HepG2 (cell line): ENCODE measurements around the gene THAP9. TPM values are rescaled to one million over a fixed set of nuclear protein-coding genes. Genes with fewer than 3 reads are reported as not detected.
A peak's percentile ranks its signal among the peaks of the same experiment; 100 is the strongest.

Experiments
- GZF1 ChIP-seq: sonication (generic); formaldehyde crosslinking; IDR thresholded peaks from 2 replicates; pipeline ENCODE4 v1.5.1; 2020; ENCODE audit warnings: mild to moderate bottlenecking, missing genetic modification reagents
- HNRNPL ChIP-seq: fragments of 200-400 bp; formaldehyde crosslinking; IDR thresholded peaks from 2 replicates; pipeline ENCODE4 v1.6.1; 2017; ENCODE audit warnings: mild to moderate bottlenecking, low read depth, low read length
- IRX3 ChIP-seq: sonication (generic); formaldehyde crosslinking; IDR thresholded peaks from 2 replicates; pipeline ENCODE4 v1.8.1; 2023; ENCODE audit warnings: mild to moderate bottlenecking, low read depth, missing genetic modification reagents, borderline replicate concordance
- KDM1A ChIP-seq: IDR thresholded peaks from 2 replicates; pipeline ENCODE4 v1.6.1; 2016; ENCODE audit warnings: missing compliant biosample characterization
- MAFK ChIP-seq, 2 experiments: IDR thresholded peaks in 1 of 2; conservative IDR thresholded peaks in 1 of 2; 2 replicates each; pipeline ENCODE4 v1.6.1; 2011; ENCODE audit warnings: improper control_type of control experiment in 2 of 2, low read length in 2 of 2
- MATR3 ChIP-seq: sonication (generic); formaldehyde crosslinking; IDR thresholded peaks from 2 replicates; pipeline ENCODE4 v1.4.0; 2020; ENCODE audit warnings: missing genetic modification reagents
- REL ChIP-seq: sonication (generic); formaldehyde crosslinking; conservative IDR thresholded peaks from 2 replicates; pipeline ENCODE4 v1.8.0; 2022; ENCODE audit warnings: mild to moderate bottlenecking, missing genetic modification reagents, moderate library complexity
- SALL2 ChIP-seq: sonication (generic); formaldehyde crosslinking; IDR thresholded peaks from 2 replicates; pipeline ENCODE4 v1.8.1; 2023; ENCODE audit warnings: mild to moderate bottlenecking, missing genetic modification reagents, inconsistent platforms
- WIZ ChIP-seq: sonication (generic); formaldehyde crosslinking; IDR thresholded peaks from 2 replicates; pipeline ENCODE4 v1.5.1; 2020; ENCODE audit warnings: mild to moderate bottlenecking, missing genetic modification reagents
- ZNF766 ChIP-seq: sonication (generic); formaldehyde crosslinking; IDR thresholded peaks from 2 replicates; pipeline ENCODE4 v1.5.0; 2020; ENCODE audit warnings: missing genetic modification reagents, borderline replicate concordance
- ZSCAN29 ChIP-seq: sonication (generic); formaldehyde crosslinking; conservative IDR thresholded peaks from 2 replicates; pipeline ENCODE4 v1.4.0; 2020; ENCODE audit warnings: mild to moderate bottlenecking, missing genetic modification reagents
- polyA plus RNA-seq, 8 experiments: library from polyadenylated mRNA; depleted of rRNA in 3 of 8; stranded (reverse) in 7 of 8; unstranded in 1 of 8; fragments of >200 nt; fragmentation: Illumina TruSeq in 4 of 8; extraction: Trizol in 4 of 8; gene quantifications; 2 replicates each; pipeline versions ENCODE4 v1.2.1 to v1.2.3, GENCODE V29; 2011 to 2016; ENCODE audit warnings: low read depth in 4 of 8, missing spikeins in 1 of 8, mixed read lengths in 1 of 8; ENCODE audit not compliant: insufficient read depth in 1 of 8
- total RNA-seq, 5 experiments: library from RNA; depleted of rRNA; stranded (reverse); fragments of >200 nt; fragmentation: Illumina TruSeq; extraction: Trizol; gene quantifications; 2 replicates each; pipeline ENCODE4 v1.2.3, GENCODE V29; 2016; ENCODE audit warnings: low read depth in 1 of 5
- TF ChIP-seq, protein P1 (sequence below): sonication (generic); formaldehyde crosslinking; IDR thresholded peaks from 2 replicates; pipeline ENCODE4 v1.8.1; 2023; ENCODE audit warnings: missing genetic modification reagents, mild to moderate bottlenecking, borderline replicate concordance
- TF ChIP-seq, protein P2 (sequence below): sonication (generic); formaldehyde crosslinking; IDR thresholded peaks from 2 replicates; pipeline ENCODE4 v1.5.0; 2020; ENCODE audit warnings: mild to moderate bottlenecking, low read depth, missing genetic modification reagents, borderline replicate concordance
- TF ChIP-seq, protein P3 (sequence below), 2 experiments: sonication (generic) in 1 of 2; formaldehyde crosslinking in 1 of 2; IDR thresholded peaks; 2 replicates each; pipeline versions ENCODE4 v1.4.0 to v1.6.1; 2018 to 2020; ENCODE audit warnings: missing genetic modification reagents in 2 of 2, borderline replicate concordance in 1 of 2, low read depth in 1 of 2, mild to moderate bottlenecking in 1 of 2, missing biosample characterization in 1 of 2
- TF ChIP-seq, protein P4 (sequence below): sonication (generic); formaldehyde crosslinking; conservative IDR thresholded peaks from 2 replicates; pipeline ENCODE4 v1.8.0; 2022; ENCODE audit warnings: low read depth, missing genetic modification reagents
- TF ChIP-seq, protein P5 (sequence below): sonication (generic); formaldehyde crosslinking; IDR thresholded peaks from 2 replicates; pipeline ENCODE4 v1.8.0; 2022; ENCODE audit warnings: mild to moderate bottlenecking, missing genetic modification reagents, borderline replicate concordance
- TF ChIP-seq, protein P6 (sequence below): sonication (generic); formaldehyde crosslinking; IDR thresholded peaks from 2 replicates; pipeline ENCODE4 v1.4.0; 2020; ENCODE audit warnings: missing genetic modification reagents

The THAP9 gene
- total and polyA plus RNA-seq, 2 of the 13 experiments (the other 11 are each of a cell fraction or from before 2014, with no cell fraction given): 6.0 to 7.2 TPM

DNA sequence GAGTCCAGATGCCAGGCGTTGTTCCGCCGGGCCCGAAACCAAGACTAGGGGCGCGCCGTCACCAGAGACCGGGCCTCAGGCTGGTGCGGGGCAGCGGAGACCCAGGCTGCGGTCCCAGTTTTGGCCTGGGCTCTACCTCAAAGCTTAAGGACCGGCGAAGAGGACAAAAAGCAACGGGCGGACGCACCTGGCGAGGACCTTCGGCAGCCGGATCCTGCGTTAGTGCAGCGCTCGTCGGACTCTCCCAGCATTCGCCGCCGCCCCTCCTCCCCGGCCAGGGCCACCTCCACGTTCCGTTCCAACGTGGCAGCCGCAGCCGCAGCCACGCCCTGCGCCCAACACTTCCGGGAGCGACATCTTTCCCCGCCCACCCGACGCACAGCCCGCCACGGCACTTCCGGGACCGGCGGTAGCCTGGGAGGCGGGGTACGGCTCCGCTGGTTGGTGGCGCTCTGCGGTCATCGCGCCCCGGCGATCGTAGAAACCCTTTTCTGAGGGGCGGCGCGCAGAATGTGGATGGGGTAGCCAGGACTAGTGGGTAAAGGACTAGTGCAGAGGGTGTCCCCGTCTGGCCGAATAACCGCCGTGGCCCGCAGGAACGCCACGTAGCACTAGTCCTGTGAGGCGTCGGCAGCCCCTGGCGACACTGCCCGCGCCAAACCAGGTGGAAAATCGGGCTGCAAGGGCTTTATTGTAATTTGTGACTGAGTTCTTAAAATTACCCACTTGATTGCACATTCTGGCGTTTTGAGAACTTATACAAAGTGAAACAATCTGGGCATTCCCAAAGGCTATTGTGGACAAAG lies 9.4 kb upstream of the THAP9 start, which contains the start of gene SEC31A (continued):
- TF ChIP-seq, protein P1, sequence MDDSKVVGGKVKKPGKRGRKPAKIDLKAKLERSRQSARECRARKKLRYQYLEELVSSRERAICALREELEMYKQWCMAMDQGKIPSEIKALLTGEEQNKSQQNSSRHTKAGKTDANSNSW: peak; percentile 95; the same call in 1 of the 2 replicates
- TF ChIP-seq KDM1A: no peak
- TF ChIP-seq, protein P2, sequence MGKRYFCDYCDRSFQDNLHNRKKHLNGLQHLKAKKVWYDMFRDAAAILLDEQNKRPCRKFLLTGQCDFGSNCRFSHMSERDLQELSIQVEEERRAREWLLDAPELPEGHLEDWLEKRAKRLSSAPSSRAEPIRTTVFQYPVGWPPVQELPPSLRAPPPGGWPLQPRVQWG (CRISPR knock-in tag): no peak
- TF ChIP-seq, protein P3, sequence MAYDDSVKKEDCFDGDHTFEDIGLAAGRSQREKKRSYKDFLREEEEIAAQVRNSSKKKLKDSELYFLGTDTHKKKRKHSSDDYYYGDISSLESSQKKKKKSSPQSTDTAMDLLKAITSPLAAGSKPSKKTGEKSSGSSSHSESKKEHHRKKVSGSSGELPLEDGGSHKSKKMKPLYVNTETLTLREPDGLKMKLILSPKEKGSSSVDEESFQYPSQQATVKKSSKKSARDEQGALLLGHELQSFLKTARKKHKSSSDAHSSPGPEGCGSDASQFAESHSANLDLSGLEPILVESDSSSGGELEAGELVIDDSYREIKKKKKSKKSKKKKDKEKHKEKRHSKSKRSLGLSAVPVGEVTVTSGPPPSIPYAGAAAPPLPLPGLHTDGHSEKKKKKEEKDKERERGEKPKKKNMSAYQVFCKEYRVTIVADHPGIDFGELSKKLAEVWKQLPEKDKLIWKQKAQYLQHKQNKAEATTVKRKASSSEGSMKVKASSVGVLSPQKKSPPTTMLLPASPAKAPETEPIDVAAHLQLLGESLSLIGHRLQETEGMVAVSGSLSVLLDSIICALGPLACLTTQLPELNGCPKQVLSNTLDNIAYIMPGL (CRISPR knock-in tag; IDR thresholded peaks at IDR 0.05; ENCODE audit: borderline replicate concordance in 1 of 2, low read depth in 1 of 2): peak; percentile 87 to 90; a peak in 3 of 4 replicates
- TF ChIP-seq ZSCAN29: peak; percentile 82; the same call in 1 of the 2 replicates
- TF ChIP-seq SALL2: peak; percentile 61; the same call in 1 of the 2 replicates
- peak; percentile 48; the same call in 1 of the 2 replicates for TF ChIP-seq GZF1 (CRISPR knock-in tag)
- 0 out of 2 replicates have a peak, but pooled peaks have one; percentile 65 for TF ChIP-seq WIZ (CRISPR knock-in tag)
- TF ChIP-seq, protein P4, sequence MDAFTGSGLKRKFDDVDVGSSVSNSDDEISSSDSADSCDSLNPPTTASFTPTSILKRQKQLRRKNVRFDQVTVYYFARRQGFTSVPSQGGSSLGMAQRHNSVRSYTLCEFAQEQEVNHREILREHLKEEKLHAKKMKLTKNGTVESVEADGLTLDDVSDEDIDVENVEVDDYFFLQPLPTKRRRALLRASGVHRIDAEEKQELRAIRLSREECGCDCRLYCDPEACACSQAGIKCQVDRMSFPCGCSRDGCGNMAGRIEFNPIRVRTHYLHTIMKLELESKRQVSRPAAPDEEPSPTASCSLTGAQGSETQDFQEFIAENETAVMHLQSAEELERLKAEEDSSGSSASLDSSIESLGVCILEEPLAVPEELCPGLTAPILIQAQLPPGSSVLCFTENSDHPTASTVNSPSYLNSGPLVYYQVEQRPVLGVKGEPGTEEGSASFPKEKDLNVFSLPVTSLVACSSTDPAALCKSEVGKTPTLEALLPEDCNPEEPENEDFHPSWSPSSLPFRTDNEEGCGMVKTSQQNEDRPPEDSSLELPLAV: no peak
- TF ChIP-seq, protein P5, sequence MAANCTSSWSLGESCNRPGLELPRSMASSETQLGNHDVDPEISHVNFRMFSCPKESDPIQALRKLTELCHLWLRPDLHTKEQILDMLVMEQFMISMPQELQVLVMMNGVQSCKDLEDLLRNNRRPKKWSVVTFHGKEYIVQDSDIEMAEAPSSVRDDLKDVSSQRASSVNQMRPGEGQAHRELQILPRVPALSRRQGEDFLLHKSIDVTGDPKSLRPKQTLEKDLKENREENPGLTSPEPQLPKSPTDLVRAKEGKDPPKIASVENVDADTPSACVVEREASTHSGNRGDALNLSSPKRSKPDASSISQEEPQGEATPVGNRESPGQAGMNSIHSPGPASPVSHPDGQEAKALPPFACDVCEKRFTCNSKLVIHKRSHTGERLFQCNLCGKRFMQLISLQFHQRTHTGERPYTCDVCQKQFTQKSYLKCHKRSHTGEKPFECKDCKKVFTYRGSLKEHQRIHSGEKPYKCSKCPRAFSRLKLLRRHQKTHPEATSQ (CRISPR knock-in tag): peak; percentile 95
- peak; percentile 90 for TF ChIP-seq IRX3
- TF ChIP-seq, protein P6, sequence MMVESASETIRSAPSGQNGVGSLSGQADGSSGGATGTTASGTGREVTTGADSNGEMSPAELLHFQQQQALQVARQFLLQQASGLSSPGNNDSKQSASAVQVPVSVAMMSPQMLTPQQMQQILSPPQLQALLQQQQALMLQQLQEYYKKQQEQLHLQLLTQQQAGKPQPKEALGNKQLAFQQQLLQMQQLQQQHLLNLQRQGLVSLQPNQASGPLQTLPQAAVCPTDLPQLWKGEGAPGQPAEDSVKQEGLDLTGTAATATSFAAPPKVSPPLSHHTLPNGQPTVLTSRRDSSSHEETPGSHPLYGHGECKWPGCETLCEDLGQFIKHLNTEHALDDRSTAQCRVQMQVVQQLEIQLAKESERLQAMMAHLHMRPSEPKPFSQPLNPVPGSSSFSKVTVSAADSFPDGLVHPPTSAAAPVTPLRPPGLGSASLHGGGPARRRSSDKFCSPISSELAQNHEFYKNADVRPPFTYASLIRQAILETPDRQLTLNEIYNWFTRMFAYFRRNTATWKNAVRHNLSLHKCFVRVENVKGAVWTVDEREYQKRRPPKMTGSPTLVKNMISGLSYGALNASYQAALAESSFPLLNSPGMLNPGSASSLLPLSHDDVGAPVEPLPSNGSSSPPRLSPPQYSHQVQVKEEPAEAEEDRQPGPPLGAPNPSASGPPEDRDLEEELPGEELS (CRISPR knock-in tag): peak; percentile 86; the same call in 1 of the 2 replicates
- peak; percentile 69; the same call in 1 of the 2 replicates for TF ChIP-seq ZNF766 (CRISPR knock-in tag)
- TF ChIP-seq MATR3 (CRISPR knock-in tag): no peak
- TF ChIP-seq REL: peak; percentile 88; the same call in 1 of the 2 replicates
- peak; percentile 37; the same call in 1 of the 2 replicates for TF ChIP-seq HNRNPL
- TF ChIP-seq MAFK (conservative IDR thresholded peaks at IDR 0.05 in 1 of 2, IDR thresholded peaks at IDR 0.05 in 1 of 2; ENCODE audit: low read length in 2 of 2): no peak
